ENCODE results near the gene OR2T5.
"Not testable (repeated sequence)": the region's sequence is repeated elsewhere in the genome, so short reads cannot be mapped to it uniquely, and the experiment has no call there.

OR2T5 gene

GRCh38 chr1:248488289-248488688, at the start of gene OR2T5:
Gene OR2T5 (plus strand): TSS chr1:248488589. CDS start chr1:248488589, 0 bp downstream.
- DNase-seq (ENCODE audit: low read depth in 3 of 3): not testable (repeated sequence)

- not testable (repeated sequence) for DNase-seq (ENCODE audit: low read depth in 3 of 3)
Observed at GRCh38 chr1:248438668-248439067, 49.7 kb upstream of the OR2T5 start.

GRCh38 chr1:248439283-248439682, 49.1 kb upstream of the OR2T5 start:
- not testable (repeated sequence) for DNase-seq (ENCODE audit: low read depth in 3 of 3)

- not testable (repeated sequence) for DNase-seq (ENCODE audit: low read depth in 3 of 3)
Observed at GRCh38 chr1:248442500-248443277, 45.7 kb upstream of the OR2T5 start.

- DNase-seq (ENCODE audit: low read depth in 3 of 3): not testable (repeated sequence)
Observed at GRCh38 chr1:248444603-248445002, 43.8 kb upstream of the OR2T5 start.

- not testable (repeated sequence) for DNase-seq (ENCODE audit: low read depth in 3 of 3)
Observed at GRCh38 chr1:248445399-248445798, 43.0 kb upstream of the OR2T5 start, which contains the start of gene OR2T2. Gene OR2T2 (plus strand): TSS chr1:248445637. CDS start chr1:248452798, 7,161 bp downstream.

GRCh38 chr1:248448409-248449074, 39.8 kb upstream of the OR2T5 start:
- DNase-seq (ENCODE audit: low read depth in 3 of 3): not testable (repeated sequence)

- DNase-seq (ENCODE audit: low read depth in 3 of 3): not testable (repeated sequence)
Observed at GRCh38 chr1:248449821-248450465, 38.4 kb upstream of the OR2T5 start.

- DNase-seq (ENCODE audit: low read depth in 3 of 3): not testable (repeated sequence)
Observed at GRCh38 chr1:248450466-248451145, 37.8 kb upstream of the OR2T5 start.

- not testable (repeated sequence) for DNase-seq (ENCODE audit: low read depth in 3 of 3)
Observed at GRCh38 chr1:248453619-248454018, 34.8 kb upstream of the OR2T5 start.

- not testable (repeated sequence) for DNase-seq (ENCODE audit: low read depth in 3 of 3)
Observed at GRCh38 chr1:248455045-248455444, 33.3 kb upstream of the OR2T5 start.

GRCh38 chr1:248456635-248457034, 31.8 kb upstream of the OR2T5 start:
- not testable (repeated sequence) for DNase-seq (ENCODE audit: low read depth in 3 of 3)

GRCh38 chr1:248459117-248459516, 29.3 kb upstream of the OR2T5 start:
- DNase-seq (ENCODE audit: low read depth in 3 of 3): not testable (repeated sequence)

- no peak for DNase-seq (ENCODE audit: low read depth in 3 of 3)
Observed at GRCh38 chr1:248471154-248471553, 17.2 kb upstream of the OR2T5 start.

- not testable (repeated sequence) for DNase-seq (ENCODE audit: low read depth in 3 of 3)
Observed at GRCh38 chr1:248472111-248472510, 16.3 kb upstream of the OR2T5 start.

- DNase-seq (ENCODE audit: low read depth in 3 of 3): not testable (repeated sequence)
Observed at GRCh38 chr1:248473051-248473450, 15.3 kb upstream of the OR2T5 start, which contains the start of gene OR2T3. Gene OR2T3 (plus strand): TSS chr1:248473351. CDS start chr1:248473351, 0 bp downstream.

- not testable (repeated sequence) for DNase-seq (ENCODE audit: low read depth in 3 of 3)
Observed at GRCh38 chr1:248475660-248476059, 12.7 kb upstream of the OR2T5 start.

GRCh38 chr1:248481686-248482579, 6.5 kb upstream of the OR2T5 start:
- DNase-seq (ENCODE audit: low read depth in 3 of 3): peak in 1 of 3 experiments; percentile 1

GRCh38 chr1:248496661-248497060, 8.3 kb downstream of the OR2T5 start:
- DNase-seq (ENCODE audit: low read depth in 3 of 3): not testable (repeated sequence)

GRCh38 chr1:248500305-248501035, 12.1 kb downstream of the OR2T5 start:
- not testable (repeated sequence) for DNase-seq (ENCODE audit: low read depth in 3 of 3)

Data from stimulated activated CD4-positive, alpha-beta T cell treated with anti-CD3 and anti-CD28 coated beads, TNF-alpha, amount 100 ng/mL, for 24 hours (primary cell).